Measurements from ENCODE around the gene DDX5. TPM values are rescaled to one million over a fixed set of nuclear protein-coding genes. Genes with fewer than 3 reads are reported as not detected.

The DDX5 gene
- total RNA-seq, 3 donors from 2014 or later, result 616 to 794 (median 655) TPM

- Histone ChIP-seq H3K4me1 (peaks cover 0 to 5% of the 10 kb centered on the region in 2 donors), H3K4me3 (no peak overlapping the region), H3K36me3 (no peaks in the 10 kb centered on the region), H3K27me3 (no peaks in the 10 kb centered on the region), H3K9me3 (no peaks in the 10 kb centered on the region), H3K27ac (no peak overlapping the region)
- TF ChIP-seq POLR2A (IDR thresholded peaks at IDR 0.05) (no peak), POLR2AphosphoS5 (IDR thresholded peaks at IDR 0.05) (no peak)
- TF ChIP-seq, protein P1, sequence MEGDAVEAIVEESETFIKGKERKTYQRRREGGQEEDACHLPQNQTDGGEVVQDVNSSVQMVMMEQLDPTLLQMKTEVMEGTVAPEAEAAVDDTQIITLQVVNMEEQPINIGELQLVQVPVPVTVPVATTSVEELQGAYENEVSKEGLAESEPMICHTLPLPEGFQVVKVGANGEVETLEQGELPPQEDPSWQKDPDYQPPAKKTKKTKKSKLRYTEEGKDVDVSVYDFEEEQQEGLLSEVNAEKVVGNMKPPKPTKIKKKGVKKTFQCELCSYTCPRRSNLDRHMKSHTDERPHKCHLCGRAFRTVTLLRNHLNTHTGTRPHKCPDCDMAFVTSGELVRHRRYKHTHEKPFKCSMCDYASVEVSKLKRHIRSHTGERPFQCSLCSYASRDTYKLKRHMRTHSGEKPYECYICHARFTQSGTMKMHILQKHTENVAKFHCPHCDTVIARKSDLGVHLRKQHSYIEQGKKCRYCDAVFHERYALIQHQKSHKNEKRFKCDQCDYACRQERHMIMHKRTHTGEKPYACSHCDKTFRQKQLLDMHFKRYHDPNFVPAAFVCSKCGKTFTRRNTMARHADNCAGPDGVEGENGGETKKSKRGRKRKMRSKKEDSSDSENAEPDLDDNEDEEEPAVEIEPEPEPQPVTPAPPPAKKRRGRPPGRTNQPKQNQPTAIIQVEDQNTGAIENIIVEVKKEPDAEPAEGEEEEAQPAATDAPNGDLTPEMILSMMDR (IDR thresholded peaks at IDR 0.05), result no peak
- no peak for DNase-seq (ENCODE audit: low spot score in 2 of 2)
- intact Hi-C loops (cut with DNase I; ENCODE audit: low total_unique reads), result no loop called here
Observed at GRCh38 chr17:64494121-64494520, 12.0 kb downstream of the DDX5 start.

GRCh38 chr17:64492481-64493109, 13.5 kb downstream of the DDX5 start:
- intact Hi-C loops (cut with DNase I; ENCODE audit: low total_unique reads), result no loop called here
- Histone ChIP-seq H3K36me3 (no peaks in the 10 kb centered on the region), H3K27ac (no peak overlapping the region), H3K4me3 (no peak overlapping the region), H3K27me3 (no peaks in the 10 kb centered on the region), H3K4me1 (peaks cover 0 to 5% of the 10 kb centered on the region in 2 donors), H3K9me3 (no peaks in the 10 kb centered on the region)
- TF ChIP-seq, protein P1 (IDR thresholded peaks at IDR 0.05), result peak in 2 of 3 donors; percentile 31 to 40
- TF ChIP-seq POLR2A (IDR thresholded peaks at IDR 0.05), result no peak
- DNase-seq (ENCODE audit: low spot score in 2 of 2), result no peak

DNA sequence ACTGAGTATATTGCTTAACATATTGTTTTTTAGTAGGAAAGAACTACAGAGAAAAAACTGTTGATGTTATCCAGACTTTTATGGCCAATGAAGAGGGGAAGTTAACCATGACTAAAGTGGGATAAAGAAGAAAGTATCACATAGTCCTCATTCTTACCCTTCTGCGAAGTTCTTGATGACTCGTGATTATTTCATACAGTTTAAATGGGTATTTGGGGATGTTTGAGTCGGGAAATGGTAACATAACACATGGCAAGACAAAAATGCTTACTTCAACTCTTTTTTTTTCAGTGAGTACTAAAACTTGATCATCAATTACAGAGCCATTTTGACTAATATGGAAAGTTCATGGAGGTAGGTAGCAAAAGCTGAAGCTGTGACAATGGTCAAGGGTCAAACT, 14.1 kb downstream of the DDX5 start:
- Histone ChIP-seq H3K27ac (no peak overlapping the region), H3K27me3 (no peaks in the 10 kb centered on the region), H3K36me3 (no peaks in the 10 kb centered on the region), H3K4me3 (no peak overlapping the region), H3K9me3 (no peaks in the 10 kb centered on the region), H3K4me1 (peaks cover 0 to 5% of the 10 kb centered on the region in 2 donors)
- intact Hi-C loops (cut with DNase I; ENCODE audit: low total_unique reads), result no loop called here
- TF ChIP-seq POLR2A (IDR thresholded peaks at IDR 0.05) (no peak), POLR2AphosphoS5 (IDR thresholded peaks at IDR 0.05) (no peak)
- TF ChIP-seq, protein P1 (IDR thresholded peaks at IDR 0.05), result no peak
- DNase-seq (ENCODE audit: low spot score in 2 of 2), result no peak

DNA sequence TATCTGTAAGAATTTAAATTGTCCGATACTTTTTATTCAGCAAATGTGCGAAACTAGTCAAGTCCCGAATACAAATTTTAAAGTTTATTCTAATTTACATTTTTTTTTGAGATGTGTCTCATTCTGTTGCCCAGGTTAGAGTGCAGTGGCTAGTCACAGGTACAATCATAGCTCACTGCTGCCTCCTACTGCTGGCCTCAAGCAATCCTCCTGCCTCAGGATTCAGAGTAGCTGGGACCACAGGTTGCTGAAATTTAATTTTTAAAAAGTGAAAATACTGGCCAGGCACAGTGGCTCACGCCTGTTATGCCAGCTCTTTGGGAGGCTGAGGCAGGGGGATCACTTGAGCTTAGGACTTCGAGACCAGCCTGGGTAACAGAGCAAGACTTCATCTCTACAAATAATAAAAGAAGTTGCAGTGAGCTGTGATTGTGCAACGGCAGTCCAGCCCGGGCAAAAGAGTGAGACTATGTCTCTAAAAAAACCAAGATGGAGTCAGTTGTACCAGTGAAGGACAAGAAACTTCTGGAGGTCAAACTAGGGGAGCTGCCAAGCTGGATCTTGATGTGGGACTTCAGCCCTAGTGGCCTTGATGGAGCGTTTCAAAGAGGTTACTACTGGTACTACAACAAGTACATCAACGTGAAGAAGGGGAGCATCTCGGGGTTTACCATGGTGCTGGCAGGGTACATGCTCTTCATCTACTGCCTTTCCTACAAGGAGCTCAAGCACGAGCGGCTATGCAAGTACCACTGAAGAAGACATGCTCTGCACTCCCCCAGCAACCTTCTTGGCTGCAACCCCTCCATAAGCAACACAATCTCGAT, 14.8 kb downstream of the DDX5 start:
- DNase-seq (ENCODE audit: low spot score in 2 of 2), result no peak

More for the DNA sequence above, 14.8 kb downstream of the DDX5 start:
- no peak overlapping the region for H3K4me3 ChIP-seq
- H3K27me3 ChIP-seq, result no peaks in the 10 kb centered on the region
- no peaks in the 10 kb centered on the region for H3K9me3 ChIP-seq
- peaks cover 0 to 5% of the 10 kb centered on the region in 2 donors for H3K4me1 ChIP-seq
- intact Hi-C loops (cut with DNase I; ENCODE audit: low total_unique reads), result no loop called here
- no peak overlapping the region for H3K27ac ChIP-seq
- TF ChIP-seq POLR2AphosphoS5 (IDR thresholded peaks at IDR 0.05) (no peak), POLR2A (IDR thresholded peaks at IDR 0.05) (no peak)
- TF ChIP-seq, protein P1 (IDR thresholded peaks at IDR 0.05), result peak in 1 of 3 donors; percentile 30
- H3K36me3 ChIP-seq, result no peaks in the 10 kb centered on the region
